ENCODE results near the gene TCF15. TPM values are rescaled to one million over a fixed set of nuclear protein-coding genes. Genes with fewer than 3 reads are reported as not detected.

The TCF15 gene
- total and polyA plus RNA-seq, 2 of the 4 experiments (the other 2 are of a cell fraction): not detected

- intact Hi-C loops (cut with micrococcal nuclease): loop anchor here (5.0 kb wide), 1 partner anchor 76 kb away; no protein-coding TSS in a partner anchor
Observed at GRCh38 chr20:650954-651353, 40.8 kb upstream of the TCF15 start.

More at GRCh38 chr20:650954-651353, 40.8 kb upstream of the TCF15 start:
- Histone ChIP-seq H3K56ac (ENCODE audit: extremely low read depth, insufficient read depth, low read length) (no peak overlapping the region), H2BK5ac (ENCODE audit: low read depth, low read length, poor library complexity, severe bottlenecking) (no peak overlapping the region), H4K8ac (ENCODE audit: low read depth in 2 of 2, low read length in 2 of 2) (no peak overlapping the region), H4K20me1 (ENCODE audit: insufficient read depth, low read length) (peaks cover 43% of the 10 kb centered on the region), H3K4me3 (ENCODE audit: insufficient read depth, low read depth, low read length) (no peak overlapping the region), H2AFZ (replicated peaks; ENCODE audit: low read length, poor library complexity) (no peak overlapping the region), H2AK5ac (ENCODE audit: low read depth, low read length) (no peak overlapping the region), H2AK9ac (replicated peaks; ENCODE audit: low read depth, low read length, poor library complexity) (no peak overlapping the region), H3K9me1 (ENCODE audit: insufficient read depth, low read length) (peaks cover 5% of the 10 kb centered on the region), H3K79me1 (ENCODE audit: low read depth in 1 of 2, low read length in 2 of 2) (peaks cover 43 to 58% of the 10 kb centered on the region in 2 experiments), H3K23ac (ENCODE audit: low read depth, low read length) (no peak overlapping the region), H3K9me3 (ENCODE audit: control insufficient read depth, insufficient read depth, low read length) (no peaks in the 10 kb centered on the region), H4K5ac (ENCODE audit: low read depth, low read length) (no peak overlapping the region), H3K18ac (ENCODE audit: low read depth, low read length) (no peak overlapping the region), H3K27me3 (ENCODE audit: control insufficient read depth, insufficient read depth, low read length) (no peaks in the 10 kb centered on the region; the same call in 1 of the 2 replicates), H3K36me3 (ENCODE audit: control insufficient read depth, insufficient read depth, low read length) (peaks cover 36% of the 10 kb centered on the region), H3K14ac (replicated peaks; ENCODE audit: low read depth, low read length) (no peak overlapping the region), H3K27ac (ENCODE audit: insufficient read depth, low read length) (no peak overlapping the region), H3K4me2 (ENCODE audit: low read depth, low read length) (no peak overlapping the region), H3K4ac (ENCODE audit: low read depth, low read length) (no peak overlapping the region), H2BK120ac (ENCODE audit: low read depth, low read length) (no peak overlapping the region), H3K9ac (ENCODE audit: low read depth, low read length) (no peak overlapping the region), H4K91ac (ENCODE audit: insufficient read depth, low read depth, low read length) (no peak overlapping the region), H2BK20ac (ENCODE audit: low read depth, low read length) (no peak overlapping the region), H2BK15ac (ENCODE audit: low read depth, low read length) (no peak overlapping the region), H3K4me1 (ENCODE audit: control insufficient read depth, insufficient read depth, low read length) (peaks cover 12% of the 10 kb centered on the region)
- CTCF ChIA-PET: interaction anchor here (0.6 kb wide), 1 partner anchor 16 kb away, joined by 3 read pairs; no protein-coding TSS in a partner anchor
- in situ Hi-C loops (cut with MboI; ENCODE audit: low sequenced_read_pairs): loop anchor here (10.0 kb wide), 3 partner anchors 106 to 296 kb away; partner anchors contain the start of gene CSNK2A1
- WGBS, 2 experiments (ENCODE audit: extremely low coverage in 2 of 2, insufficient read length in 1 of 2): 85% methylated on average over 5 of the region's 5 CpGs; no CpG with 5 or more reads in 1 of the 2 experiments
- TF ChIP-seq ELK1 (IDR thresholded peaks at IDR 0.05; ENCODE audit: borderline replicate concordance, low read depth, low read length) (no peak), POLR2A (IDR thresholded peaks at IDR 0.05; ENCODE audit: low read depth, low read length) (no peak), CEBPB (IDR thresholded peaks at IDR 0.05; ENCODE audit: low read depth, low read length) (no peak), SMC3 (IDR thresholded peaks at IDR 0.05; ENCODE audit: low read depth, low read length) (no peak), RFX5 (IDR thresholded peaks at IDR 0.05; ENCODE audit: low read depth, low read length) (no peak), RAD21 (IDR thresholded peaks at IDR 0.05; ENCODE audit: low read length) (no peak), USF2 (IDR thresholded peaks at IDR 0.05; ENCODE audit: low read depth, low read length) (no peak), CHD1 (IDR thresholded peaks at IDR 0.05; ENCODE audit: low read depth, low read length) (no peak), BHLHE40 (IDR thresholded peaks at IDR 0.05; ENCODE audit: low read depth, low read length) (no peak), MXI1 (IDR thresholded peaks at IDR 0.05; ENCODE audit: borderline replicate concordance, low read depth, low read length) (no peak), NFE2L2 (IDR thresholded peaks at IDR 0.05; ENCODE audit: low read depth, low read length) (no peak), FOS (IDR thresholded peaks at IDR 0.05; ENCODE audit: low read depth, low read length) (no peak), MAFK (IDR thresholded peaks at IDR 0.05; ENCODE audit: low read depth, low read length) (no peak)
- POLR2A ChIA-PET (ENCODE audit: unreplicated experiment): no interaction called here
- DNase-seq (no peak), ATAC-seq (ENCODE audit: low read depth) (no peak)
- no TSS peak for BruUV-seq (replicated peaks)
- dilution Hi-C loops (cut with HindIII; ENCODE audit: low sequenced_read_pairs, unreplicated experiment): no loop called here

All from IMR-90 (cell line).